Measurements from ENCODE around the gene WBP1L. TPM values are rescaled to one million over a fixed set of nuclear protein-coding genes. Genes with fewer than 3 reads are reported as not detected.

Gene WBP1L
- total RNA-seq, 1 experiment from 2014 or later: 21.0 TPM

- H3K27ac ChIP-seq: peak overlapping the region; percentile 33
- DNase-seq (ENCODE audit: low read depth in 1 of 2, low spot score in 2 of 2): peak; percentile 59 to 76
- H3K4me1 ChIP-seq (replicated peaks): peaks cover 20% of the 10 kb centered on the region
These were observed 25.8 kb downstream of the WBP1L start for GRCh38 chr10:102769375-102770107.

DNA sequence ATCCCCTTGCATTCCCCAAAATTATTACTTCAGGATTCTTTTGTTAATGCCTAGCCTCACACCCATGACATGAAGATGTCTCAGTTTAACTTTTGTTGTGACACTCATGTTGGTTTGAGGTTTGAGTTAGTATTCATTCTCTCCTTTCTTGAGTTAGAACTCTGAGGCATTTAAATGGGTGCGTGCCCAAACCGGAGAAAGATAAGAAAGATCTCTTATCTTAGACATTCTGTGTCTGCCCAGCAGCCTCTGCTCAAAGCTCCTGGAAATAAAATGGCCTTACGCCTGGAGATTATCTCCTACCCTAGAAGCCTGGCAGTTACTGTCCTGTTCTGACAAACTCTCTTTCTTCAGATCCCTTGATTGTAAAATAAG, 26.3 kb downstream of the WBP1L start:
- Histone ChIP-seq H3K36me3 (no peaks in the 10 kb centered on the region), H3K4me1 (replicated peaks) (peaks cover 21% of the 10 kb centered on the region), H3K27ac (peak overlapping the region; percentile 33; the same call in 1 of the 2 replicates), H3K27me3 (replicated peaks) (no peaks in the 10 kb centered on the region), H3K9me3 (replicated peaks) (no peaks in the 10 kb centered on the region), H3K4me3 (no peak overlapping the region)
- DNase-seq (ENCODE audit: low read depth in 1 of 2, low spot score in 2 of 2): no peak

More at GRCh38 chr10:102769375-102770107, 25.8 kb downstream of the WBP1L start:
- no peaks in the 10 kb centered on the region for H3K9me3 ChIP-seq (replicated peaks)
- no peak overlapping the region for H3K4me3 ChIP-seq
- H3K36me3 ChIP-seq: no peaks in the 10 kb centered on the region
- no peaks in the 10 kb centered on the region for H3K27me3 ChIP-seq (replicated peaks)

DNA sequence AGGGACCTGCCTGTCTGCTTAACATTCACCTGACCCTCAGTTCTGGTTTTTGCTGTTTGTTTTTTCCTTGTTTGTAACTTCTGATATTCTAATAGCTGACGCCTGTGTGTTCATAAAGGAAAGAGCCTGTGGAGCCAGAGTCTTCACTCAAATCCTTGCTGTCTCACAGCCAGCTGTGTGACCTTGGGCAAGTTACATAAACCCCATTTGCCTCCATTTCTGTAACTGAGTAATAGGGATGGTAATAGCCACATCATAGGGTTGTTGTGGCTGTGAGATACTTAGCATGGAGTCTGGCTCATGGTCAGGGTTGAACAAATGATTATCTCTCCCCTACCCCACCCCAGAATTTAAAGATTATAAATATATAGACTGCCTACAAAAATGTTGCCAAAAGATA, 27.0 kb downstream of the WBP1L start:
- Histone ChIP-seq H3K36me3 (no peaks in the 10 kb centered on the region), H3K4me1 (replicated peaks) (peaks cover 28% of the 10 kb centered on the region), H3K27me3 (replicated peaks) (no peaks in the 10 kb centered on the region), H3K27ac (no peak overlapping the region), H3K9me3 (replicated peaks) (no peaks in the 10 kb centered on the region), H3K4me3 (no peak overlapping the region)
- no peak for DNase-seq (ENCODE audit: low read depth in 1 of 2, low spot score in 2 of 2)

DNA sequence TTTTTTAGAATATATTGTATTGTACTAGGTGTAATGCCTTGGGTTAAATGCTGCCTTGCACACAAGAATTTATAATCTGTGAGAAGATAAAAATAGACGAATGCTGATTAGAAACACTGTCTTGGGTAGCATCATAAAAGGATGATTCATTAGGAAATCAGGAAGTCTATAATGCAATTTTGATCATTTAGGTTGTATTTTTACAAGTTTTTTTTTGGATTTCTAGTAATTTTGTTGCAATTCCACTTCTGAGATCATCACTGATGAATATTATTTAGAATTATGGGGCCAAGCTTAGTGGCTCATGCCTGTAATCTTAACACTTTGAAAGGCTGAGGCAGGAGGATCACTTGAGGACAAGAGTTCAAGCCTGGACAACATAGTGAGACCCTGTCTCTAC, 29.6 kb downstream of the WBP1L start:
- Histone ChIP-seq H3K4me3 (no peak overlapping the region), H3K36me3 (no peaks in the 10 kb centered on the region), H3K9me3 (replicated peaks) (no peaks in the 10 kb centered on the region), H3K27me3 (replicated peaks) (no peaks in the 10 kb centered on the region), H3K27ac (no peak overlapping the region), H3K4me1 (replicated peaks) (peaks cover 44% of the 10 kb centered on the region)
- no peak for DNase-seq (ENCODE audit: low read depth in 1 of 2, low spot score in 2 of 2)

GRCh38 chr10:102773986-102774385, 30.2 kb downstream of the WBP1L start:
- no peaks in the 10 kb centered on the region for H3K9me3 ChIP-seq (replicated peaks)
- H3K36me3 ChIP-seq: no peaks in the 10 kb centered on the region
- H3K4me3 ChIP-seq: no peak overlapping the region
- DNase-seq (ENCODE audit: low read depth in 1 of 2, low spot score in 2 of 2): no peak
- H3K4me1 ChIP-seq (replicated peaks): peaks cover 40% of the 10 kb centered on the region
- H3K27ac ChIP-seq: no peak overlapping the region
- H3K27me3 ChIP-seq (replicated peaks): no peaks in the 10 kb centered on the region

DNA sequence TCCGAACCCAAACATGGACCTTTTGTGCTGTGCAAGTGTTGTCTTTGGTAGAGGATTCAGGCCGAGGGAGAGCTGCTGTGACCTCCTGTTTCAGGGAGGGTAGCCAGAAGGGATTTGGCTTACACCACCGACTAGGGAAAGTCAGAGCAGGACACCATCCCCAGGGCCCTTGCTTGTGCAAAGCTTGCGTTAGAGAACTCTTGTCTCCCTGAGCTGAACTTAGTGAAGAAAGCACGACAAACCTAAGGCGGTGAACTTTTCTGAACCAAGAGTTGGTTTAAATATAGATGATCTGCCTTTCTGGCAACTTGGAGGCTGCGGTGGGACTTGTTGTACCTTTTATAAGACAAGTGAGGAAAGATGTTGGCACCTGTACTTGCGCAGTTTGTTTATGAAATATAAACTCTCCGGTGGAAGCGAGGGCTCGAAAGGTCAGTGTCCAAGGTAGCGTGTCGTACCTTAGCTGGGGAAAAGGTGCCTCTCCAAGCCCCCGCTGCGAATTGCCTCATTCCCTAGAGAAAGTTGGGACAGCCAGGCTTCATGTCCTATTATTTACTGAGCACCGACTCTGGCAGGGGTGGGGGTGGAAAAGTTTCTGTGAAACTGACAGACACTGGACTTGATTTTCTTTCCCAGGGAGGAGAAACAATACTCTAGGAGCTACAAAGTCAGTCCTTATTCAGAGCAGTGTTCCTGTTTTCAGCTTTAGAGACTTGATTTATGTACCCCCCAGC, 31.6 kb downstream of the WBP1L start:
- no peaks in the 10 kb centered on the region for H3K36me3 ChIP-seq
- H3K27me3 ChIP-seq (replicated peaks): no peaks in the 10 kb centered on the region
- no peaks in the 10 kb centered on the region for H3K9me3 ChIP-seq (replicated peaks)
- no peak for DNase-seq (ENCODE audit: low read depth in 1 of 2, low spot score in 2 of 2)
- peak overlapping the region; percentile 18 for H3K4me3 ChIP-seq
- H3K4me1 ChIP-seq (replicated peaks): peaks cover 31% of the 10 kb centered on the region
- H3K27ac ChIP-seq: peak overlapping the region; percentile 72

- Histone ChIP-seq H3K4me1 (replicated peaks) (peaks cover 38% of the 10 kb centered on the region), H3K4me3 (peak overlapping the region; percentile 18), H3K27ac (peak overlapping the region; percentile 72), H3K36me3 (no peaks in the 10 kb centered on the region), H3K27me3 (replicated peaks) (no peaks in the 10 kb centered on the region), H3K9me3 (replicated peaks) (no peaks in the 10 kb centered on the region)
- peak; percentile 72 to 74 for DNase-seq (ENCODE audit: low read depth in 1 of 2, low spot score in 2 of 2)
These were observed 32.4 kb downstream of the WBP1L start for GRCh38 chr10:102775935-102776669.

GRCh38 chr10:102776779-102777456, 33.2 kb downstream of the WBP1L start:
- Histone ChIP-seq H3K36me3 (no peaks in the 10 kb centered on the region), H3K27ac (peak overlapping the region; percentile 72), H3K27me3 (replicated peaks) (no peaks in the 10 kb centered on the region), H3K4me3 (peak overlapping the region; percentile 18), H3K9me3 (replicated peaks) (no peaks in the 10 kb centered on the region), H3K4me1 (replicated peaks) (peaks cover 46% of the 10 kb centered on the region)
- peak; percentile 91 to 93 for DNase-seq (ENCODE audit: low read depth in 1 of 2, low spot score in 2 of 2)

DNA sequence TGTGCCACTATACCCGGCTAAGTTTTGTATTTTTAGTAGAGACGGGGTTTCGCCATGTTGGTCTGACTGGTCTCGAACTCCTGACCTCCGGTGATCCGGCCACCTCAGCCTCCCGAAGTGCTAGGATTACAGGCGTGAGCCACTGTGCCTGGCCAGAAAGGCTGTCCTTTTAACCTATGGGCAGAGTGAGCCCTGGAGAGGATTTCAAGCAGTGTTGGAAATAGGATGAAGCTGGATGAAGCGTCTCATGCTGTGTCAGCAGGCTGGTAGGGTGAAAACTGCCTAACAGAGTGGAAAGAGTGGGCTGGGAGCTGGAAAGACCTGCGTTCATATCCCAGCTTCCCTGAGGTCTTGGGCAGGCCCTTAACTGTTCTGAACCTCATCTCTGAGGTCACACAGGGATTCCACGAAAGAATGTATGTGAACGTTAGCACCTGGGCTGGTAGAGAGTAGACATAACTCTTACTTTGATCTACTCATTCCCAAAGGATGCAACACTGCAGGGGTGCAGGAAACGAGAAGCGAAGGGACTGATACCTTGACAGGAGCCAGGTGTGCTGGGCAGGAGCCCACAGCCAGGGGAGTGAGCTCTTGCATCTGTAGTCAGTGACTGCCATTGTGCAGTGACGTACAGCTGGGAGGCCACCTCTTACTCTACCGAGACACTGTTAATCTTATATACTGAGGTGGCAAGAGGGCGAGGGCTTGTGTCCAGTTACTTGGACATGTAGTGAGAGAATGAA, 34.1 kb downstream of the WBP1L start:
- H3K4me3 ChIP-seq: no peak overlapping the region
- H3K36me3 ChIP-seq: no peaks in the 10 kb centered on the region
- DNase-seq (ENCODE audit: low read depth in 1 of 2, low spot score in 2 of 2): no peak
- no peaks in the 10 kb centered on the region for H3K9me3 ChIP-seq (replicated peaks)
- no peak overlapping the region for H3K27ac ChIP-seq
- peaks cover 55% of the 10 kb centered on the region for H3K4me1 ChIP-seq (replicated peaks)
- H3K27me3 ChIP-seq (replicated peaks): no peaks in the 10 kb centered on the region

GRCh38 chr10:102778781-102779180, 35.0 kb downstream of the WBP1L start:
- Histone ChIP-seq H3K27me3 (replicated peaks) (no peaks in the 10 kb centered on the region), H3K4me3 (no peak overlapping the region), H3K9me3 (replicated peaks) (no peaks in the 10 kb centered on the region), H3K36me3 (no peaks in the 10 kb centered on the region), H3K4me1 (replicated peaks) (peaks cover 64% of the 10 kb centered on the region), H3K27ac (no peak overlapping the region)
- no peak for DNase-seq (ENCODE audit: low read depth in 1 of 2, low spot score in 2 of 2)

DNA sequence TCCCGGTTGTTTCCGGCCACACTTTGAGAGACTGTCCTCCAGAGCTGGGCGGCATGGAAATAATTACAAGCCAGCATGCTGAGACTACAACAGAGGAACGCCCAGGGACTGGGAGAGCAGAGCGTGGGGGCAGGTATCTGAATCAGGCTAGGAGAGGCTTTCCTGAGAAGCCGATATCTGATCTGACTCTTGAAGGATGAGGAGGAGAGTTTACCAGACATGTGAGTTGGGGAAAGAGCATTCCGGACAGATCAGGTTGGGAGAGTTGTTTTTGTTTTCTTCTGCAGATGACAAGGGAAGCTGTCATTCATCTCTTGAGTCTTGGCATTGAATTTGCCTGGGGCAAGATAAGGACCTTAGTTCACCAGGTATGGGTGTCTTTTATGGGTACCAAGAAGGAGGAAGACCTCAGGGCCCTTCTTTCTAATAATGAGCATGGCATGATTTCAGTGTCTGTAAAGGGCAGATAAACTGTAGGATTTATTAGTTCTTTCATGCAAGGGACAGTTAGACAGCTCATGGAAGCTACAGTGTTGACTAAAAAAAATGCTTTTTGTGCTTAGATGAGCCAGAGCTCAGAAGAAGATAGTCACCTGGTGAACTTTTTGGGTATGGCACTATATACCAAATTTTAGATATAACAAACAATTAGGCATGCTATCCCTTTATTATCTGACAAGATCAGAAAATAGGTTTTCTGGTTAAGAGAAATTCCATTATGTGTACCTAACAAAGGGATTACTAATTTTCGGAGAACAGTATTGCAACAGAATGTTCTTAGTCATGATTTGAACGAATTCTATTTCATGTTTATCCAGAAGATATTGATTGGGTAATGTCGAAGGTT, 36.2 kb downstream of the WBP1L start:
- Histone ChIP-seq H3K4me1 (replicated peaks) (peaks cover 64% of the 10 kb centered on the region), H3K36me3 (no peaks in the 10 kb centered on the region), H3K9me3 (replicated peaks) (no peaks in the 10 kb centered on the region), H3K27ac (no peak overlapping the region), H3K4me3 (no peak overlapping the region), H3K27me3 (replicated peaks) (no peaks in the 10 kb centered on the region)
- DNase-seq (ENCODE audit: low read depth in 1 of 2, low spot score in 2 of 2): no peak

DNA sequence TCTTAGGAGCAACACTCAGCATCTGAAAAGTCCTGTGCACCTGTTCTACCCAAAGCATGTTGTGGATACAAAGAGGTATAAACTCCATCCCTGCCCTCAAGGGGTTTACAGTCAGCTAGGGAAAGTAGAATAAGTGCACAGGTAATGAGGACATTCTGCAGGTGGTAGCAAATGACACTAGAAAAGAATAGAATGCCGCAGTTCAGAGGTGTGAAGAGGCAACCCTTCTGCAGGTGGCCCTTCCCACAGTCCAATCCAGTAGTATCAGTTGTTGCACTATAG, 36.7 kb downstream of the WBP1L start:
- Histone ChIP-seq H3K4me1 (replicated peaks) (peaks cover 60% of the 10 kb centered on the region), H3K36me3 (no peaks in the 10 kb centered on the region), H3K4me3 (no peak overlapping the region), H3K9me3 (replicated peaks) (no peaks in the 10 kb centered on the region), H3K27me3 (replicated peaks) (no peaks in the 10 kb centered on the region), H3K27ac (no peak overlapping the region)
- no peak for DNase-seq (ENCODE audit: low read depth in 1 of 2, low spot score in 2 of 2)

All from SJSA1 (cell line).